Stimulated activated CD8-positive, alpha-beta memory T cell treated with anti-CD3 and anti-CD28 coated beads, Interleukin-12 subunit alpha, Interleukin-12 subunit beta, amount 100 ng/mL, for 1 hour (primary cell): ENCODE results near the gene ZFHX3.
"Not testable (repeated sequence)": the region's sequence is repeated elsewhere in the genome, so short reads cannot be mapped to it uniquely, and the experiment has no call there.

ENCODE experiments used
- DNase-seq: peaks from one replicate; pipeline ENCODE4 v3.0.0-alpha.2; 2020; ENCODE audit warnings: low read depth

Gene ZFHX3

DNA sequence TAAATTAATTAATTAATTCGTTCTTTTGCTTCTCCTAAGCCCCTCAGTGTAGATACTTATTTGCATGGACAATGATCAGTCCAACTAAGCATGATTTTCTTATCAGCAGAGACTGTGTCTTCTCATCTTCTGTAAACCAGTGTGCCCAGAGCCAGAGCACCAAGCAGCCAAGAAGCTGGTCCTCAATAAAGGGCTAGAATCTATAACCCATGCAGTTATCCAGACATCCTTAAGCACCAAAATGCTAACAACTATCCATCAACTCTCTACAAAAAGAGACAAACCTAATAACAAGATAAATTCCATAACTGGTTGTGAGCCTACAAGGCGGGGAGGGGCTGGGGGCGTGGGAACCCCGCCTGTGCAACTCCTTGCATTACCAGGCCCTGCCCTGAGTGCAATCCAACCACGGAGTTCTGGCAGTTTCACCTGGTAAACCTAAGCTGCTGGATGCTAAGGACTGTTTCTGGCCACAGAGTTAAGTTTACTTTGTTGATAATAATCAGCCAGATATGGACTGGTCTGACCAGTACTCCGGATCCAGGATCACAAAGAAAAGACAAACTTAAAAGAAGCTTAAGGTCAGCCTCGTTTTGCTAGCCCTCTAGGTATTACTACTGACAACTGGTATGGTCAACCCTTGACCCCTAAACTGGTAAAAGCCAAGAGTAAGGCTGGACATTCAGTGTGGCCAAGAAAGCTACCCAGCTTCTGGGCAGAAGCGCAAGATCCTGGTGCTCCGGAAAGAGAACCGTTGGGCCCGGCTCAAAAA is 51.5 kb downstream of the ZFHX3 start:
- DNase-seq = no peak

DNA sequence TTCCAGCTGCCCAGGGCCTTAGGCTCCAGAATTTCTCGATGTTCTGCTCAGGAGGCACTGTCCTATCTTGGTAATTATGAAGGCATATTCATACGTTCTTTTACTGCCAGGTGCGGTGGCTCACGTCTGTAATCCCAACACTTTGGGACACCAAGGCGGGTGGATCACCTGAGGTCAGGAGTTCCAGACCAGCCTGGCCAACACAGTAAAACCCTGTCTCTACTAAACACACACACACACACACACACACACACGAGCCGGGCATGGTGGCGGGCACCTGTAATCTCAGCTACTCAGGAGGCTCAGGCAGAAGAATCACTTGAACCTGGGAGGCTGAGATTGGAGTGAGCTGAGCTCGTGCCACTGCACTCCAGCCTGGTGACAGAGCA is 52.1 kb downstream of the ZFHX3 start:
- not testable (repeated sequence) for DNase-seq

DNA sequence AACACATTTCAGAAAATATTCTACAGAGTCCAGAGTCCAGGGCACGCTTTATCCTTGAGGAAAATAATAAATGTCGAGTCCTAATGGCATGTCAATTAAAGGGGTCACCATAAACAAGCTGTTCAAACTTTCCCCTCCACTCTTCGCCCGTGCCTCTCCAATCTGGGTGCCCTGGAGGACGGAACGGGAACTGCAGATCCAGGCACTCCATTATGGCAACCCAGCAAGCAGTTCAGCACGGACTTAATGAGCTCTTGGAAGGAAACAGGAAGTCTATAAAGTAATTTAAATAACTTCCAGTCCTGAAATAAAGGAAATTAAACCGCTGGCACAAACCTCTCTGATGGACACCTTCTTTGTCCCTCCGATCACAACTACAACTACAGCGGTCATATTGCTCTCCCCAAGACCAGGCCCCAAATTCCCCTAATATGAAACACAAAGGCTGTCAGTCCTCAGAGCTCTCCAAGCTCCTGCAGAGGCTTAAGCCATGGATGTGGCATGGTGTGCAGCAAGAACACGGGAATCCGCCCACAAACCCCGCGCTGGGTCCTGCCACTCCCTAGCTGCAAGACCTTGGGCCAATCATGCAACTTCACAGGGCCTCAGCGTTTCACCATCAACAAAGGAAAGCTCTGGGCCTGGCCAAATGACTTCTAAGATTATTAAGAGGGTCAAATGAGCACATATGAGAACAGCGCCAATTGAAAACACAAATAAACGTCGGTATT is 52.6 kb downstream of the ZFHX3 start:
- no peak for DNase-seq

DNA sequence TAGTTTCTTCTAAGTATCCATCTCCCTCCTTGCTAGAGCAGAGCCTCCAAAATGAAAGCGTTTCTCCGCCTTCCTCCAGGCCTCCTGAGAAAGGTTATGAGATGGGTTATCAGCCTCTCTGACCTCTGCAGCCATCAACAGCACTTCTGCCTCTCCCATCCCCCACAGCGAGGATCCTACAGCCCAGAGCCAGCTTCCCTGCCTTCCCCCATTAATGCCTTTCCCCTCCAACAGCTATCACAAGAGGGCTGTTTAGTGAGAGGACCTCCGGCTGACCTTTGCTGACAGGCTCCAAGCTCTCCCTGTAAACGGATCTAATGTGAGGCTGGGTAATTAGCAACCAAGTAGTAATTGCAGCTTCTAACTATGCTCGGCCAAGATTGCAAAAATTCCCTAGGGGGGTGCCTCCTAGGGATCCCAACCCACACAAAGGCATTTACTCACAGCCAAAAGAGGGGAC is 55.8 kb downstream of the ZFHX3 start:
- DNase-seq = no peak

DNA sequence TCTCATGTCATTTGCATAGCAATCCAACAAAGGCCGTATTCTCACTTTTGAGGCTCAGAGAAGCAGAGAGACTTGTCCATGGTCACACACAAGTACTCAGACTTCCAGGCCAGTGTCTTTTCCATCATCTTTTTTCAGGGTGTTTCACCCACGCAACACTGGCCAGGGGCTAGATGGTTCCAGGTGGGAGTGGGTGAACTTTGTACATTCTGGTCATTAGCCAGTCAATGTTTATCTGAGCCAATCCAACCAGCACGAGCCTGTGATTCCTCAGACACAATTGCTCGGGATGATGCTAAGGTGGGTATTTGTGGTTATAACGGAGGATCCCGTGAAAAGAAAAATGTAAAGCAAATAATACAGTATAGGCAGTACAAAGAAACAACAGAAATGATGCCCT is 56.3 kb downstream of the ZFHX3 start:
- DNase-seq = no peak

DNA sequence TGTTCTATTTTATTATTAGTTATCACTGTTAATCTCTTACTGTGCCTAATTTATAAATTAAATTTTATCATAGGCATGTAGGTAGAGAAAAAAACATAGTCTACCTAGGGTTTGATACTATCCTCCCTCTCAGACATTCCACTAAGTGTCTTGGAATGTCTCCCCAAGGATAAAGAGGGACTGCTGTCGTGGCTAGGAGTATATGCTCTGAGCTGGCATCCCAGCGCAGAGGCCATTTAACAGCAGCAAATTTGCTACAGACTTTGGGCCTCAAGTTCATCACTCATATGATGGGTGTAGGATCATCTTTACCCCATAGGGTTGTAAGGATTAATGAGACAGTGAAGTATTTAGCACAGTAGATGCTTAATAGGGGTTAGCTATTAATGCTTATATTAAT is 56.7 kb downstream of the ZFHX3 start:
- DNase-seq = no peak

DNA sequence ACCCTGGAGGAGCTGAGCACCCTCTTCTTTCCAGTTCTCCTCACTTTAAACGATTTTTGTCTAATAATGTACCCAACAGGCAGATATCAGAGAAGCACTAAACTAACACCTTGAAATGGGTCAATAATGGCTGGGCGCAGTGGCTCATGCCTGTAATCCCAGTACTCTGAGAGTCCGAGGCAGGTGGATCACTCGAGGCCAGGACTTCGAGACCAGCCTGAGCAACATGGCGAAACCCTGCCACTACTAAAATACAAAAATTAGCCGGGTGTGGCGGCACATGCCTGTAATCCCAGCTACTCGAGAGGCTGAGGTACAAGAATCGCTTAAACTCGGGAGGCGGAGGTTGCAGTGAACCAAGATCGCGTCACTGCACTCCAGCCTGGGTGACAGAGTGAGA is 57.4 kb downstream of the ZFHX3 start:
- no peak for DNase-seq

DNA sequence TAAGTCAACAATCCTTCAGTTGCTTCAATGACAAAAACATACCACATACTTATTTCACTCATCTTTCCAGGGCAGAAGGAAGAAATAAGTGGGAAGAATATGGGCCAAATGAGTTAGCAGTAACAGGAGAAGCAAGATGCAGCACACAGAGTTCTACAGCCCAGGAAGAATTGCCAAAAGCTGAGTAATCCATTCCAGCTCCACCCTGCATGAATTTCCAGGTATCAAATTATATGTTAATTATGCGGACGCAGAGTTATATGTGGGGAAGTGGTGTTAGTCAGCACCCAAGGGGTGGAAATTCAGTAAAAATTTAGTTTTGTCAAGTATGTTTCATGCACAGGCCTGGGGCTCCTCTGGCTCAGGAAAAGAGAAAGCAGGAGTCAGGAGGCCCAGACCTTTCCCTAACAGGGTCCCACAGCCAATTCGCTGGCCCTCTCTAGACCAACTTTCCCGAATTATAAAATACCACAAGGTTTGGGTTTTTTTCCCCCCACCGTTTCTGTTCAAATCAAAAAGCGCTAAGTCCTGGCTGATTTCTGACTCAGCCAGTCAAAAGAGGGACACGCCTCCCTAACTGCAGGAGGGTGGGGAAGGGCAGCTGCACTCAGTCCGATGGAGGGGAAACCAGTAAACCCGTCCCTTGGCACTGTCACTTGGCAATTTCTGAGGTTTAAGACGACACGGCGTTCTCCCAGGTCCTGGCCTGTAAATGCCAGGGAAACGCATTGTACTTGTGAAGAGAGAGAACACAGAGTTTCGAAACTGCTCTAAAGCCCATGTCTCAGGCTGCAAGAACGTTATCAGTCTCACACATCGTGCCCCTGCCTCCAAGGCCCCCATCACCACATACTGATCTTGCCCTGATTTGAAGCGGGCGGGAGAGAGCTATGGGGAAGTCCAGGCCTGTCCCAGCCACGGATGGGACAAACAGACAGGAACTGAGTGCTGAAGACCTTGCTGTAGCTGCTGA is 58.1 kb downstream of the ZFHX3 start:
- no peak for DNase-seq

DNA sequence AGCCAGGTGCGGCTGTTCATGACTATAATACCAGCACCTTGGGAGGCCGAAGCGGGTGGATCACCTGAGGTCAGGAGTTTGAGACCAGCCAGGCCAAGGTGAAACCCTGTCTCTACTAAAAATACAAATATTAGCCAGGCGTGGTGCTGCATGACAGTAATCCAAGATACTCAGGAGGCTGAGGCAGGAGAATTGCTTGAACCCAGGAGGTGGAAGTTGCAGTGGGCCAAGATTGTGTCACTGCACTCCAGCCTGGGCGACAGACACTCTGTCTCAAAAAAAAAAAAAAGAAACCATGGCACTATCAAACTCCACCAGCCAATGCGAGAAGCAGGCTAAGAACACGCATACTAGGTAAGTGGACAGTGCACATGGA is 58.7 kb downstream of the ZFHX3 start:
- DNase-seq = not testable (repeated sequence)

DNA sequence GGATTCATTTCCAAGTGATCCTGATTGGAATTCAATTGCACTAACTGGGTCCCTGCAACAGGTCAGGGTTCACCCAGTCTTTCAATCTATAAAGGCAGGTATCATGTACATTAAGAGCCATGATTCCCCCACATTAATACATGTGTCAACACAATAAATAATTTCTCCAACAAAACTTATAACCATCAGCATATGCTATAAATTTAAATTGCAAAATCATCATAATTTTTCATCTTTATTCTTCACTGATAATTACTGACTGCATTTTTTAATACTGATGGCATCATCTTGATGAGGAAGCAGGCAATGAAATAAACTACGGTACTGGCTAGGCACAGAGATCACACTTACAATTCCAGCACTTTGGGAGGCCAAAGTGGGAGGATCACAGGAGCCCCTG is 59.4 kb downstream of the ZFHX3 start:
- DNase-seq = no peak

DNA sequence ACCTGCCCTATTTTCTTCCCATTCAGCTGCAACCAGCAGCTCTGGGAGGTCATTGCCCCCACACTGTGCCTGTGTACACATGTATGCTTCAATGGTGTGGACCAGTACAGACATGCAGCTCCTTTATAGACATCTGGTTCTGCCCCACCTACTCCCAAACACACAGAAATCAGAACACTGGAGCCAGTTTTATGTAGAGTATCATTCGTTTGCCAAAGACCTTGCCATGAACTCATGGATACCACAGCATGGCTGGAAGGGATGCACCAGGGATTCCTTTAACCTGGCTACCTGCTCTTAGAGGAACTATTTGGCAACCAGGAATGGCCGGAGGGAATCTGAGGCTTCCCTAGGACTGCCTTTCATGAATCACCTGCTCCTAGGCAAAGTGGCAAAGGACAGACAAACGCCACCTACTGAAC is 60.4 kb downstream of the ZFHX3 start:
- DNase-seq = no peak

DNA sequence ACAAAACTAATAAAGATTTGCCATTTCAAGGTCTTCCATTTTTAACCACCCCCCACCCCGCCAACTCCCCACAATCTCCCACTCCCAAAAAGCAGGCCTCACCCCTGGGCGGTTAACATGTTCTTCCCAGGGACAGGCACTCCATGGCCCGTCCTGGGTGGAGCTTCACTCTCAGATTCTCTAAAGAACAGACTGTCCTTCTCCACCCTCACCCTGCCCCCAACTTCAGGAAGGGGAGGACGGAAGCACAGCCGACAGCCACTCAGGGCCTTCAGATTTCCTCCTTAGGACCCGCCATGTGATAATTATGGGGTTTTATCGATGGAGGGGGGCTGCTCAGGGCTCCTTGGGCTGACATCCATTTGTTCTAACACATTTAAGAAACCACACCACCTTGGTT is 61.9 kb downstream of the ZFHX3 start:
- DNase-seq = no peak

DNA sequence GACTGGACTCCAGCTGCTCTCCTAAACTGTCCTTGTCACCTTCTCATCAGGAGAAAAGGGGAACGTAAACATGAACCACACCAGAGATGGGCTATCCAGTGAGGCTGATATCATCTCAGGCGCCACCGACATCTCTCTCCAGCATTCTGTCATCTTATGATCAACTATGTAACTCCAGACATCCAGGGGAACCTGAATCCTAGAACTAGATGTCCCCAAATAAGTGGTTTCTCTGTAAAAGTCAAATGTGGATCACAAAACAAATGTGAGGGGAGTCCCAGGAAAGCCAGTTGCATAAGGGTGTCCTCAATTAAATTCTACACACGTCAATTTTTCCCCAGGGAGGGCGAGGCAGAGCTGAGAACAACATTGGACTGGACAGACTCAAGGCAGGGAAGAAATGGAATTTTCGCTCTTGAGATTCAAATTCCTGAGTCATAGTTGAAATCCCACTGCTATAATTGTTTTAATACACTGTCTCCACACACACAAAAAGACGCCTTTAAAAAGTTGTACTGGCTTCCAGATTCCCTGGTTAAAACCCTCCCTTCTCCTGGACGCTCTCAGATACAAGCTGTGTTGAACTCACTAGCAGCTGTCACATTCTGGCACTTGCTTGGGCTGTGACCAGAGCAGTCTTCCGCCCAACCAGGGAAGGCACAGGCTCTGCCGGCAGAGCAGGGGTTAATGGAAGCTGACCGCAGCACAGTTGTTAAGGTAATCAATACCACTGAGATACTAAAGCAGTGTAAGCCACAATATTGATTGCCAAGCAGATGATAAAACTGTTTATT is 62.6 kb downstream of the ZFHX3 start:
- no peak for DNase-seq

DNA sequence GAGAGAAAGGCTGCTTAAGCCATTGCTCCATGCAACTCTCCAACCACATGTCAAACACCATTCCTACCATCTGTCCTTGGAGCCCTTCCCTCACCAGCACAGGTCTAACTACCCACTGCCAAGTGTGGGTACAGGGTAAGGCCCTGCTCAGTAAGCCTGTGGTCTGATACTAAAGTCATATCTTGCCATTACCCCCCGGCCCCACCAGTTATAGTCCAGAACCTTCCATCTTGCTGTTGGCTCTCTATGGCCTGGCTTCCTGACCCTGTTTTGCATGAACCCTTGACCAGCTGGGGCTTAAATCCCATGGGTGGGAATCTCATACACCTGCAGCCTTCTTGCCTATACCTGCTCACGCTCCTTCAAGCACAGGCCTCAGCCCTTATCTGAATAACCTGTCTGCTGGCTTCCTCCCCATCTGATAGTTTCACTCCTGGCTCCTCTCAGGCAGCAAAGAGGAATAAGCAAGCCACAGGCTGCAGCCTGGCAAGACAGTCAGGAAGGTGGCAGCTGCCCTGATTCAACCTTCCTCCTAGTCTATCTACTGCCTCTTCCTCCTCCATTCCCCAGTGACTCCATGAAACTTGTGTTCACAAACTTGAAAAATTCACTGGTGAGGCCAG is 64.1 kb downstream of the ZFHX3 start:
- DNase-seq = no peak

DNA sequence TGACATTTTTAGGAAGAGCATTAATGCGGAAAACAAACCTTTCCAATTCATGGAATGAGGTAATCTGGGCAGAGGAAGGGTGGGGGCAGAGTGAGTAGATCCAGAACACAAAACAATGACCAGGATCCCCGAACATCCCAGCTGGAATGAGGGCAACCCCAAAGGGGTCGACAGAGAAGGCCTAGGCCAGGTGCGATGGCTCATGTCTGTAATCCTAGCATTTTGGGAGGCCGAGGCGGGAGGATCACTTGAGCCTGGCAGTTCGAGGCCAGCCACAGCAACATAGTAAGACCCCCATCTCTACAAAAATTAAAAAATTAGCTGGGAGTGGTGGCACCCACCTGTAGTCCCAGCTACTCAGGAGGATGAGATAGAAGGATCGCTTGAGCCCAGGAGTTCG is 64.7 kb downstream of the ZFHX3 start:
- DNase-seq = no peak

DNA sequence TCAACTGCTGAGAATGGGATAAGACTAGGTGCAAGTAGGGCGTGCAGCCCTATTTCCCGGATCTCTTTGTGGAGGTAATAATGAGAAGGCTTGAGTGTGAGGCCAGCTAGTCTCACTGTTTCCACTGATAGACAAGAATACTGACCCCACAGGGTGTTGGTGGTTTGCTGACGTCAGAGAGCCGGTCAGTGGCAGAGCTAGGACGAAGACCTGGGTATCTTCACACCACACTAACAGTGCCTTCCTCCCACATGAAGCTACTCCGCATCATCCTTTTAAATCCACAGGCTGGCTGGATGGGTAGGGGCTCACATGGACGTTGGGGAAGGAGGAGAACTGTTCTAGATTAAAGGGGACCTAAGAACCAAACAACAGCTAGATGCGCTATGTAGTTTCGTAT is 68.0 kb downstream of the ZFHX3 start:
- no peak for DNase-seq

DNA sequence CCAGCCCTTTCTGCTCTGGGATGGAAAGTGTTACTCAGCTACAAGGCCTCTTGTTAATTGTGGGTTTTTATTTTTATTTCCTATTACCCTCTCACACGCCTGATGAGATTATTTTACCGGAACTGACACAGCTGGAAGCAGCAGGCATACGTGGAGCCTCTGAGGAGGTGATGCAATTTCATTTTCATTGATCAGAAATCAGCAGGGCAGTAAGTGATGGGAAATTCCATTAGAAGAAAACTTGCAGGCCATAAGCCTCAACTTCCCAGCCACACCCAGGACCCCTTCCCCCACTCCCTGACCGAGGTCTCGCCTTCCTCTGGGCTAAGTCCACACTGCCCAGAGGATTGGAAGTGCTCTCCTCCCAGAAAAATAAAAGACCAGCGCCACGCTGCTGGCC is 69.7 kb downstream of the ZFHX3 start:
- DNase-seq = no peak

DNA sequence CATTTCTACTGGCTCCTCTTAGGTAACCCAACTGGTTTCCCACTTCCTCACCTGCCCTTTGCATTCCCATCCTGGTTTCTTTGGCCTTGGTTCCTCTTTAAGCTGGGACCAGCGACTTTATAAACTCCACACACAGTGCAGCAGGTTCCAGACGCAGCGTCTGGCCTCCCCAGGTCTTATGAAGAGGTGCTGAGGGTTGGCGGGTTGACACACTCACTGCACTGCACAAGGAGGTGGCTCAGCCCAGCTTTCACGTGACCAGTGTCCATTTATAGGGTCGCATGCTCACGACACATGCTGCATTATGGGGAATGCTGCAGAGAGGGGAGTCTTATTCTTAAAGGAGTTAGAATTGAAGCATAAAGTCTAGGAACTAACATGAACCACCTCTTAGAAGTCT is 70.8 kb downstream of the ZFHX3 start:
- DNase-seq = no peak

DNA sequence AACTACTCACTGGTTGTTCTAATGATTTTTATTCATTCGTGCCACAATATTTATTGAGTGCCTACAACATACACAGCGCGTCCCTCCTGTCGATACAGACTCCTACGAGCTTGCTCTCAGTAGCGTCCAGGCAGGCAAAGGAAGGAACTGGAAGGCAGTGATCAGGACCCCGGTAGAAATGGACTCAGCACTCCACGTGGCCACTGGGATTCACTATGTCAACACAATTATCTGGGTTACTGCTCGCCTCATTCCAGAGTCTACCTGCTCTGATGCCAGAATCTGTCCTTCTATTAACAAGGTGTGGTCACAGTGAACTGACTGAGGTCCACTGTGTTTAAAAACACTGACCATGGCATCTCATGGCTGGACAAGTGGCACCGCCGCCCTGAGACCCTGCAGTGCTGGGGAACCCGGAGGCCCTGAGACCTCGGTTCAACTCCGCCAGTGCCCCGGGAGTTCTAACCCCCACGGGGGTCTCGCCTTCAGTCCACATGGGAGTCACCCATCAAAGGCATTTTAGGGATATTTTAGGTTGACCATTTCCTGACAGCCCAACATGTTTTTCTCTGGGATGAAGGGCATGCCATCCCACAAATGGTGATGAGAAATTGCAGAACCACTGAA is 71.4 kb downstream of the ZFHX3 start:
- no peak for DNase-seq

DNA sequence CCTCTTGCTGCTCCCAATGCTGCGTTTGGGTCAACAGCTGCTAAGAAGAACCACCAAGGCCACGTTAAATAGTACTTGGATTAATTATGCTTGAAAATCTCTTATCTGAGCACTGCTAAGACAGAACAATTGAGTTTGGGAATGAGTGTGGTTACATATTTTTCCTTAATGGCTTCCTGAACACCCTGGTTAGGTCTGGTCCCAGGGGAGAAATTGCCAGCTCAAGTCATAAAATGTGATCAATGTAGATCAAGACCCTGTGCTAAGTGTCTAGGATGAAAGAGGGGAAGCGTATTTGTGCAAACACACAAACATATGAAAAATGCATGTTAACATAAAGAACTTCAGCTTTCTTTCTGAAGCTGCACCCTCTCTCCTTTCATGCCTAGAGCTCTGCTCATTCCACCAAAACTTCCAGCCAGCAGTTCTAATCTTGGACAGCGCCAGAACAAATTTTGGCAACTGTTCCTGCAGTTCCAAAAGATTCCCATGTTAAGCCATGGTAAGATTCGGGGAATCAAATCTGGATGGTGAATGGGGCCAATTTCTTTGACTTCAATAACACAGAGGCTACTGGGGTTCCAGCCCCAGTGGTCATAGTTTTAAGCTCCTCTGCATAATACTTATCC is 72.0 kb downstream of the ZFHX3 start:
- no peak for DNase-seq
